Measurements from ENCODE around the gene OGFOD2.

The OGFOD2 gene

DNA sequence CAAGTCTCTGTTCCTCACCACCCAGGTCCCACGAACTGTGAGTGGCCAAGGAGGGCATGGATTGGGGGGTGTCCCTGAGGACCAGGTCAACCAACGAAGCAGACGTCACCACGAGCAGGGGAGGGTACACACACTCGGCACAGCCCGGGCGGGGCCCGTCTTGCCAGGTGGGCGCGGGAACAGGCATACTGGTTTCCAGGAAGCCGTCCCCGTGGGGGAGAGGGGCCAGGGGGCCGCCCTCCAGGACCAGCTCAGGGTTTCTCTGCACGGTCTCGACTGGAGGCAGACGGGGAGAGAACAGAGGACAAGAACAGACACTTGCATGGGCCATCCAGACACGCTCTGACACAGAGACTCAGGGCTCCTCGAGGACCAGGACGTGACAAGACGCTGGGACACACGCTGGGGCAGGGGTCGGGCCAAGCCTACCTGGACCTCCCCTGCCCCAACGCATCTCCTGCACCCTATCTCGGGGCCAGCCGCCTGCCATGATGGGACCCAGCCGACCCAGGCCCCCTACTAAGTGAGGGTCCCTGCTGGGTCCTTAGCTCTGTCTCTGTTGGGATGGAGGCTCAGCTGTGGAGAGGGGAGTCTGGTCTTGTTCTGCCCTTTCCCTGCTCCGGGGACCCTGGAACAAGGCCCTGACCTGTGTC is 16.7 kb downstream of the OGFOD2 start:
- peak; percentile 45 for DNase-seq (ENCODE audit: low spot score)
- in situ Hi-C loops (cut with MboI; ENCODE audit: low pct_unique_long_range_greater_than_20kb, low sequenced_read_pairs, unreplicated experiment): no loop called here
- TF ChIP-seq CTCF (IDR thresholded peaks at IDR 0.05; ENCODE audit: extremely low read depth, insufficient read depth, missing control alignments): no peak

GRCh38 chr12:122992386-122992785 is 17.3 kb downstream of the OGFOD2 start:
- no peak for TF ChIP-seq CTCF (IDR thresholded peaks at IDR 0.05; ENCODE audit: extremely low read depth, insufficient read depth, missing control alignments)
- in situ Hi-C loops (cut with MboI; ENCODE audit: low pct_unique_long_range_greater_than_20kb, low sequenced_read_pairs, unreplicated experiment): no loop called here

GRCh38 chr12:122994140-122994675 is 19.2 kb downstream of the OGFOD2 start:
- in situ Hi-C loops (cut with MboI; ENCODE audit: low pct_unique_long_range_greater_than_20kb, low sequenced_read_pairs, unreplicated experiment): no loop called here

More at GRCh38 chr12:122992386-122992785, 17.3 kb downstream of the OGFOD2 start:
- no peak for DNase-seq (ENCODE audit: low spot score)

DNA sequence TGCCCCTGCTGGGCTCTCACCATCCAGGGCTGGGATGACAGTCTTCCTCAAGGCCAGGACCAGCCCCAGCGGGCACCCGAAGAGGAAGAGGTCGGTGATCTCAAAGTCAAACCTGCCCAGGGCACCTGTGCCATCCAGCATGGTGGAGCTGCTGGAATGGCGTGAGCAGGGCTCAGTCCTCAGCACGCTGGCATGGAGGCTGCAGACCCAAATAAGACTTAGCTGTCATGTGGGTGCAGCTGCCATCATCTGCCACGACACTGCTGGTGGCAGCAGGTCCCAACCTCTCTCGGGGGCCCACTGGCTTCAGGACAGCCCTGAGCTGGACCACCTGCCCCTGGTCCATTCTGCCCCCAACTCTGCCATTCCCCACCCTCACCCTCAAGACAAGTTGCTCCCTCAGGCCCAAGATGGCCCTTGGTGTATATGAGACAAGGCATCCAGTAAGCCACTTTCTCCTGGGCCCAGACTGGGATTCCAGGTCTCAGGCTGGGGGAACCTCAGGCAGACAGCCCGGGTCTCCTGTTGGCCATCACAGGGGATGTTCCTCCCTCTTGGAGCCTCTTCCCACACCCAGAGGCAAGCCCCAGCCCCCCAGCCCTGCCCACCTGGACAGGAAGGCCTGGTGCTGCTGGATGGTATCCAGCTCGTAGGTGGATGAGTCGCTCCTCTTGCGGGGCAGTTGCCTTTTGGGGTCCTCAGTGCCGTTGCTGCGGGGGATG is 19.9 kb downstream of the OGFOD2 start:
- no peak for DNase-seq (ENCODE audit: low spot score)
- no peak for TF ChIP-seq CTCF (IDR thresholded peaks at IDR 0.05; ENCODE audit: extremely low read depth, insufficient read depth, missing control alignments)
- in situ Hi-C loops (cut with MboI; ENCODE audit: low pct_unique_long_range_greater_than_20kb, low sequenced_read_pairs, unreplicated experiment): no loop called here

More at GRCh38 chr12:122994140-122994675, 19.2 kb downstream of the OGFOD2 start:
- no peak for TF ChIP-seq CTCF (IDR thresholded peaks at IDR 0.05; ENCODE audit: extremely low read depth, insufficient read depth, missing control alignments)
- DNase-seq (ENCODE audit: low spot score): no peak

- TF ChIP-seq CTCF (IDR thresholded peaks at IDR 0.05; ENCODE audit: extremely low read depth, insufficient read depth, missing control alignments): no peak
- no peak for DNase-seq (ENCODE audit: low spot score)
- in situ Hi-C loops (cut with MboI; ENCODE audit: low pct_unique_long_range_greater_than_20kb, low sequenced_read_pairs, unreplicated experiment): no loop called here
Measured at GRCh38 chr12:122995503-122996187, 20.6 kb downstream of the OGFOD2 start.

- in situ Hi-C loops (cut with MboI; ENCODE audit: low pct_unique_long_range_greater_than_20kb, low sequenced_read_pairs, unreplicated experiment): no loop called here
- no peak for TF ChIP-seq CTCF (IDR thresholded peaks at IDR 0.05; ENCODE audit: extremely low read depth, insufficient read depth, missing control alignments)
- DNase-seq (ENCODE audit: low spot score): no peak
Measured at GRCh38 chr12:122996188-122996601, 21.2 kb downstream of the OGFOD2 start.
